OCI-LY1 (cell line): ENCODE data around the gene TAAR2.

ENCODE experiments used
- H2AFZ ChIP-seq: fragments of 200-600 bp; sonication (generic), shearing (Covaris generic); 2 replicates; pipeline ENCODE4 v1.6.0; 2014; ENCODE audit warnings: antibody characterized with exemption, mild to moderate bottlenecking, low read length
- H3F3A ChIP-seq: fragments of 200-600 bp; sonication (generic), shearing (Covaris generic); 2 replicates; pipeline ENCODE4 v1.6.0; 2014; ENCODE audit warnings: mild to moderate bottlenecking, antibody characterized with exemption, low read length, moderate library complexity; ENCODE audit not compliant: insufficient read depth
- H3K27ac ChIP-seq: fragments of 200-600 bp; sonication (generic); 2 replicates; pipeline ENCODE4 v1.5.1; 2014; ENCODE audit warnings: low read length, mixed run types, mild to moderate bottlenecking, low read depth; ENCODE audit not compliant: poor library complexity, severe bottlenecking
- H3K27me3 ChIP-seq: fragments of 200-600 bp; sonication (generic); 2 replicates; pipeline ENCODE4 v1.6.0; 2014; ENCODE audit warnings: antibody characterized with exemption, mild to moderate bottlenecking, low read length, moderate library complexity; ENCODE audit not compliant: insufficient read depth
- H3K36me3 ChIP-seq: fragments of 200-600 bp; sonication (generic); 2 replicates; pipeline ENCODE4 v1.6.1; 2014; ENCODE audit warnings: mild to moderate bottlenecking, antibody characterized with exemption, low read length, moderate library complexity, mixed read lengths; ENCODE audit not compliant: insufficient read depth
- H3K4me1 ChIP-seq: fragments of 200-600 bp; sonication (generic); 2 replicates; pipeline ENCODE4 v1.5.1; 2014; ENCODE audit warnings: mild to moderate bottlenecking, low read length, moderate library complexity; ENCODE audit not compliant: insufficient read depth, severe bottlenecking
- H3K4me2 ChIP-seq: fragments of 200-600 bp; sonication (generic), shearing (Covaris generic); 2 replicates; pipeline ENCODE4 v1.6.1; 2014; ENCODE audit warnings: low read length
- H3K4me3 ChIP-seq: fragments of 200-600 bp; sonication (generic); 2 replicates; pipeline ENCODE4 v1.5.1; 2014; ENCODE audit warnings: low read length, low read depth, mild to moderate bottlenecking, mixed read lengths; ENCODE audit not compliant: poor library complexity, severe bottlenecking
- H3K79me2 ChIP-seq: fragments of 200-600 bp; shearing (Covaris generic); 2 replicates; pipeline ENCODE4 v1.6.1; 2016; ENCODE audit warnings: mixed run types, low read length, mixed read lengths; ENCODE audit not compliant: insufficient read depth
- H3K9ac ChIP-seq: fragments of 200-600 bp; sonication (generic), shearing (Covaris generic); 2 replicates; pipeline ENCODE4 v1.6.1; 2014; ENCODE audit warnings: mild to moderate bottlenecking, low read length, mixed read lengths
- H3K9me2 ChIP-seq: fragments of 200-600 bp; sonication (generic), shearing (Covaris generic); 2 replicates; pipeline ENCODE4 v1.6.1; 2014; ENCODE audit warnings: low read depth, mild to moderate bottlenecking, low read length, mixed read lengths
- H3K9me3 ChIP-seq: fragments of 200-600 bp; shearing (Covaris generic); 2 replicates; pipeline ENCODE4 v1.6.1; 2014; ENCODE audit warnings: low read length, mixed read lengths
- H4K20me1 ChIP-seq: fragments of 200-600 bp; sonication (generic), shearing (Covaris generic); 2 replicates; pipeline ENCODE4 v1.6.0; 2016; ENCODE audit warnings: mild to moderate bottlenecking, low read length; ENCODE audit not compliant: insufficient read depth
- EZH2 ChIP-seq: fragments of 200-600 bp; sonication (generic), shearing (Covaris generic); IDR thresholded peaks from 2 replicates; pipeline ENCODE4 v1.8.0; 2017; ENCODE audit warnings: borderline replicate concordance, mixed run types, mild to moderate bottlenecking, antibody characterized with exemption, low read length, moderate library complexity, mixed read lengths
- TF ChIP-seq, protein P1 (sequence below): fragments of 200-600 bp; sonication (generic), shearing (Covaris generic); IDR thresholded peaks from 2 replicates; pipeline ENCODE4 v1.5.1; 2017; ENCODE audit warnings: mild to moderate bottlenecking, antibody characterized with exemption, low read length, moderate library complexity, mixed read lengths

TAAR2 gene

GRCh38 chr6:132590362-132590761 is 33.7 kb downstream of the TAAR2 start:
- H4K20me1 ChIP-seq = no peaks in the 10 kb centered on the region
- TF ChIP-seq EZH2 = no peak
- TF ChIP-seq, protein P1, sequence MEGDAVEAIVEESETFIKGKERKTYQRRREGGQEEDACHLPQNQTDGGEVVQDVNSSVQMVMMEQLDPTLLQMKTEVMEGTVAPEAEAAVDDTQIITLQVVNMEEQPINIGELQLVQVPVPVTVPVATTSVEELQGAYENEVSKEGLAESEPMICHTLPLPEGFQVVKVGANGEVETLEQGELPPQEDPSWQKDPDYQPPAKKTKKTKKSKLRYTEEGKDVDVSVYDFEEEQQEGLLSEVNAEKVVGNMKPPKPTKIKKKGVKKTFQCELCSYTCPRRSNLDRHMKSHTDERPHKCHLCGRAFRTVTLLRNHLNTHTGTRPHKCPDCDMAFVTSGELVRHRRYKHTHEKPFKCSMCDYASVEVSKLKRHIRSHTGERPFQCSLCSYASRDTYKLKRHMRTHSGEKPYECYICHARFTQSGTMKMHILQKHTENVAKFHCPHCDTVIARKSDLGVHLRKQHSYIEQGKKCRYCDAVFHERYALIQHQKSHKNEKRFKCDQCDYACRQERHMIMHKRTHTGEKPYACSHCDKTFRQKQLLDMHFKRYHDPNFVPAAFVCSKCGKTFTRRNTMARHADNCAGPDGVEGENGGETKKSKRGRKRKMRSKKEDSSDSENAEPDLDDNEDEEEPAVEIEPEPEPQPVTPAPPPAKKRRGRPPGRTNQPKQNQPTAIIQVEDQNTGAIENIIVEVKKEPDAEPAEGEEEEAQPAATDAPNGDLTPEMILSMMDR = no peak

GRCh38 chr6:132589454-132589853 is 34.6 kb downstream of the TAAR2 start, which contains the start of gene TAAR5:
Gene TAAR5, minus strand, starts transcription at chr6:132589741. Its CDS starts 55 bp downstream, at chr6:132589686.
- Histone ChIP-seq H3K79me2 (no peaks in the 10 kb centered on the region), H3F3A (no peaks in the 10 kb centered on the region), H3K36me3 (no peaks in the 10 kb centered on the region), H2AFZ (no peak within 1 kb of the TSS), H3K27me3 (no peaks in the 10 kb centered on the region), H3K4me3 (no peak within 1 kb of the TSS), H3K9me2 (no peaks in the 10 kb centered on the region), H4K20me1 (no peaks in the 10 kb centered on the region), H3K9me3 (no peaks in the 10 kb centered on the region), H3K9ac (no peak within 1 kb of the TSS), H3K4me1 (no peaks in the 10 kb centered on the region), H3K4me2 (no peak within 1 kb of the TSS), H3K27ac (no peak within 1 kb of the TSS)
- no peak for TF ChIP-seq EZH2
- TF ChIP-seq, protein P1 = no peak

More at GRCh38 chr6:132590362-132590761, 33.7 kb downstream of the TAAR2 start:
- Histone ChIP-seq H3F3A (no peaks in the 10 kb centered on the region), H3K4me3 (no peak overlapping the region), H2AFZ (no peak overlapping the region), H3K9me3 (no peaks in the 10 kb centered on the region), H3K4me2 (no peak overlapping the region), H3K79me2 (no peaks in the 10 kb centered on the region), H3K27me3 (no peaks in the 10 kb centered on the region), H3K36me3 (no peaks in the 10 kb centered on the region), H3K27ac (no peak overlapping the region), H3K9ac (no peak overlapping the region), H3K4me1 (no peaks in the 10 kb centered on the region), H3K9me2 (no peaks in the 10 kb centered on the region)

- Histone ChIP-seq H3K36me3 (no peaks in the 10 kb centered on the region), H3K9ac (no peak overlapping the region), H3K9me3 (no peaks in the 10 kb centered on the region), H3K27me3 (no peaks in the 10 kb centered on the region), H3F3A (no peaks in the 10 kb centered on the region), H4K20me1 (no peaks in the 10 kb centered on the region), H3K4me1 (no peaks in the 10 kb centered on the region), H3K4me3 (no peak overlapping the region), H2AFZ (no peak overlapping the region), H3K4me2 (no peak overlapping the region), H3K79me2 (no peaks in the 10 kb centered on the region), H3K9me2 (no peaks in the 10 kb centered on the region), H3K27ac (no peak overlapping the region)
- no peak for TF ChIP-seq EZH2
- TF ChIP-seq, protein P1 = no peak
Observed at GRCh38 chr6:132587424-132587823, 36.7 kb downstream of the TAAR2 start.
